Placental pericyte (primary cell): ENCODE data around the gene ZNF552. TPM values are rescaled to one million over a fixed set of nuclear protein-coding genes. Genes with fewer than 3 reads are reported as not detected.

Source experiments
- total RNA-seq: library from RNA; depleted of rRNA; stranded (reverse); fragments of >200 nt; gene quantifications from 2 replicates; pipeline ENCODE4 v1.2.3, GENCODE V29; 2012

ZNF552 gene
- 6.6 and 7.2 TPM in 2 replicates for total RNA-seq

GRCh38 chr19:57814505-57815246, at the start of gene ZNF552:
TSS of gene ZNF552 (minus strand) at chr19:57814913. CDS start at chr19:57814743, 170 bp downstream.

GRCh38 chr19:57849666-57850473, 35.2 kb upstream of the ZNF552 start, which contains the start of gene ZNF587:
TSS of gene ZNF587 (plus strand) at chr19:57849859. CDS start at chr19:57850039, 180 bp downstream.

GRCh38 chr19:57830071-57830602, 15.4 kb upstream of the ZNF552 start, which contains the start of gene ZNF587B:
TSS of gene ZNF587B (plus strand) at chr19:57830299. CDS start at chr19:57830529, 230 bp downstream.

GRCh38 chr19:57769345-57770131, 45.2 kb downstream of the ZNF552 start, which contains the start of gene ZNF586:
TSS of gene ZNF586 (plus strand) at chr19:57769676. CDS start at chr19:57769843, 167 bp downstream.

Other genes starting within 250 kb of the ZNF552 start
- 6.3 and 8.6 TPM in 2 replicates for gene ZNF416, start 236.0 kb downstream of the ZNF552 start, total RNA-seq
- gene ZIK1, start 230.8 kb downstream of the ZNF552 start, total RNA-seq = 3.5 and 15.3 TPM in 2 replicates
- gene ZNF530, start 215.0 kb downstream of the ZNF552 start, total RNA-seq = 2.2 and 11.0 TPM in 2 replicates
- gene ZNF134, start 200.7 kb downstream of the ZNF552 start, total RNA-seq = 29.1 and 32.1 TPM in 2 replicates
- gene ZNF211, start 181.7 kb downstream of the ZNF552 start, total RNA-seq = 11.2 and 11.6 TPM in 2 replicates
- gene ZSCAN4, start 146.0 kb downstream of the ZNF552 start, total RNA-seq = 0.22 TPM in 1 of 2 replicates, not detected in the other
- gene ZNF551, start 132.9 kb downstream of the ZNF552 start, total RNA-seq = 5.7 and 12.2 TPM in 2 replicates
- gene ZNF154, start 105.7 kb downstream of the ZNF552 start, total RNA-seq = 2.3 and 3.3 TPM in 2 replicates
- 6.1 and 7.4 TPM in 2 replicates for gene ZNF671, start 87.3 kb downstream of the ZNF552 start, total RNA-seq
- gene ZNF776, start 68.1 kb downstream of the ZNF552 start, total RNA-seq = 10.1 and 13.2 TPM in 2 replicates
- gene ZNF586, start 45.2 kb downstream of the ZNF552 start, total RNA-seq = 12.5 and 12.9 TPM in 2 replicates
- gene ZNF587B, start 15.4 kb upstream of the ZNF552 start, total RNA-seq = 21.0 and 30.6 TPM in 2 replicates
- 34.1 and 37.8 TPM in 2 replicates for gene ZNF587, start 34.9 kb upstream of the ZNF552 start, total RNA-seq
- gene ZNF814, start 74.1 kb upstream of the ZNF552 start, total RNA-seq = 7.0 and 13.9 TPM in 2 replicates
- 13.3 and 17.9 TPM in 2 replicates for gene ZNF417, start 101.7 kb upstream of the ZNF552 start, total RNA-seq
- 3.1 and 4.0 TPM in 2 replicates for gene ZNF418, start 120.5 kb upstream of the ZNF552 start, total RNA-seq
- gene ZNF256, start 132.8 kb upstream of the ZNF552 start, total RNA-seq = 4.8 and 5.0 TPM in 2 replicates
- gene C19orf18, start 159.6 kb upstream of the ZNF552 start, total RNA-seq = 0.14 and 0.44 TPM in 2 replicates
- gene ZNF606, start 187.9 kb upstream of the ZNF552 start, total RNA-seq = 14.2 and 18.4 TPM in 2 replicates
- gene ZSCAN1, start 219.1 kb upstream of the ZNF552 start, total RNA-seq = not detected in 2 replicates
- 2.7 and 3.9 TPM in 2 replicates for gene ZNF135, start 244.4 kb upstream of the ZNF552 start, total RNA-seq